Uterus (tissue), 4 donors: ENCODE results near the gene FMN2. TPM values are rescaled to one million over a fixed set of nuclear protein-coding genes. Genes with fewer than 3 reads are reported as not detected.

Source experiments
- DNase-seq, 2 donors: peaks; one replicate each; pipeline ENCODE4 v3.0.0-alpha.2; 2019 to 2020
- H3K27ac ChIP-seq, 2 donors: fragments of 200-600 bp; sonication (generic); 1 replicate in 1 of 2; 2 replicates in 1 of 2; pipeline ENCODE4 v1.5.1; 2016 to 2018
- H3K27me3 ChIP-seq, 2 donors: fragments of 200-600 bp; sonication (generic); one replicate each; pipeline ENCODE4 v1.5.1; 2018 to 2019; ENCODE audit warnings: control low read depth in 1 of 2
- H3K36me3 ChIP-seq, 2 donors: fragments of 200-600 bp; sonication (generic); one replicate each; pipeline ENCODE4 v1.5.1; 2019; ENCODE audit warnings: control low read depth in 1 of 2
- H3K4me1 ChIP-seq, 2 donors: fragments of 200-600 bp; sonication (generic); one replicate each; pipeline ENCODE4 v1.5.1; 2018 to 2019; ENCODE audit warnings: control low read depth in 1 of 2
- H3K4me3 ChIP-seq, 2 donors: fragments of 200-600 bp; sonication (generic); 1 replicate in 1 of 2; 2 replicates in 1 of 2; pipeline ENCODE4 v1.5.1; 2018 to 2019; ENCODE audit warnings: mild to moderate bottlenecking in 1 of 2
- H3K9me3 ChIP-seq, 2 donors: fragments of 200-600 bp; sonication (generic); one replicate each; pipeline ENCODE4 v1.5.1; 2019; ENCODE audit warnings: control low read depth in 1 of 2
- POLR2A ChIP-seq, 2 donors: fragments of 450-650 bp; IDR thresholded peaks; one replicate each; pipeline ENCODE4 v1.6.1; 2016; ENCODE audit warnings: antibody characterized with exemption in 2 of 2, mild to moderate bottlenecking in 1 of 2, moderate library complexity in 1 of 2
- intact Hi-C: fragments of 100-400 bp; cut with DNase I; formaldehyde crosslinking; loops from one replicate; pipeline ENCODE4 v1.15.1; 2023; ENCODE audit warnings: low total_unique reads
- total RNA-seq, 4 donors: library from RNA; depleted of rRNA in 3 of 4; stranded (reverse); fragments of >200 nt in 3 of 4; gene quantifications; one replicate each; pipeline versions ENCODE4 v1.1.0 to v1.2.4, GENCODE V29; 2014 to 2023
- TF ChIP-seq, protein P1 (sequence below), 4 experiments: fragments of 200-600 bp in 2 of 4; fragments of 450-650 bp in 2 of 4; sonication (generic) in 2 of 4; IDR thresholded peaks; one replicate each; pipeline ENCODE4 v1.5.1; 2016 to 2019; ENCODE audit warnings: antibody characterized with exemption in 4 of 4, mild to moderate bottlenecking in 2 of 4, moderate library complexity in 1 of 4
- donor health status: DM: yes; HTN: yes; CAD: no.

FMN2 gene
- total RNA-seq, 4 donors from 2014 or later, result 1.0 to 6.5 (median 2.3) TPM; not detected in 1

DNA sequence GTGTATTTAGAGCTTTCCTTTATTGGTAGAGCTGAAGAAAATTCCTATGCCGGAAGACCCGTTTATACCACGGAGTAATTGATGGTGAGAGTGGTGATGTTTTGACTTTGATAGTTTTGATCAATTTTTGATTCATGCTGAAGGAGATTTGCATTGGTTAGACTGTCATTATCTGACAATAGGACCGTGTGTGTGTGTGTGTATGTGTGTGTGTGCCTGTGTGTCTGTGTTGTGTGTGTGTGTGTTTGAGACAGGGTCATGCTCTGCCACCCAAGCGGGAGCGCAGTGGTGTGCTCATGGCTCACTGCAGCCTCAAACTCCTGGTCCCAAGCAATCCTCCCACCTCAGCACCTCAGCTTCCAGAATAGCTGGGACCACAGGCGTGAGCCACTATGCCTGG, 9.6 kb downstream of the FMN2 start:
- intact Hi-C loops, result no loop called here
- no peak for TF ChIP-seq POLR2A (IDR thresholded peaks at IDR 0.05)
- TF ChIP-seq, protein P1, sequence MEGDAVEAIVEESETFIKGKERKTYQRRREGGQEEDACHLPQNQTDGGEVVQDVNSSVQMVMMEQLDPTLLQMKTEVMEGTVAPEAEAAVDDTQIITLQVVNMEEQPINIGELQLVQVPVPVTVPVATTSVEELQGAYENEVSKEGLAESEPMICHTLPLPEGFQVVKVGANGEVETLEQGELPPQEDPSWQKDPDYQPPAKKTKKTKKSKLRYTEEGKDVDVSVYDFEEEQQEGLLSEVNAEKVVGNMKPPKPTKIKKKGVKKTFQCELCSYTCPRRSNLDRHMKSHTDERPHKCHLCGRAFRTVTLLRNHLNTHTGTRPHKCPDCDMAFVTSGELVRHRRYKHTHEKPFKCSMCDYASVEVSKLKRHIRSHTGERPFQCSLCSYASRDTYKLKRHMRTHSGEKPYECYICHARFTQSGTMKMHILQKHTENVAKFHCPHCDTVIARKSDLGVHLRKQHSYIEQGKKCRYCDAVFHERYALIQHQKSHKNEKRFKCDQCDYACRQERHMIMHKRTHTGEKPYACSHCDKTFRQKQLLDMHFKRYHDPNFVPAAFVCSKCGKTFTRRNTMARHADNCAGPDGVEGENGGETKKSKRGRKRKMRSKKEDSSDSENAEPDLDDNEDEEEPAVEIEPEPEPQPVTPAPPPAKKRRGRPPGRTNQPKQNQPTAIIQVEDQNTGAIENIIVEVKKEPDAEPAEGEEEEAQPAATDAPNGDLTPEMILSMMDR (IDR thresholded peaks at IDR 0.05), result no peak
- no peaks in the 10 kb centered on the region for H3K36me3 ChIP-seq
- H3K27me3 ChIP-seq, result no peaks in the 10 kb centered on the region
- H3K27ac ChIP-seq, result no peak overlapping the region
- H3K4me1 ChIP-seq, result no peaks in the 10 kb centered on the region
- H3K4me3 ChIP-seq, result no peak overlapping the region
- DNase-seq, result no peak
- H3K9me3 ChIP-seq, result no peaks in the 10 kb centered on the region

DNA sequence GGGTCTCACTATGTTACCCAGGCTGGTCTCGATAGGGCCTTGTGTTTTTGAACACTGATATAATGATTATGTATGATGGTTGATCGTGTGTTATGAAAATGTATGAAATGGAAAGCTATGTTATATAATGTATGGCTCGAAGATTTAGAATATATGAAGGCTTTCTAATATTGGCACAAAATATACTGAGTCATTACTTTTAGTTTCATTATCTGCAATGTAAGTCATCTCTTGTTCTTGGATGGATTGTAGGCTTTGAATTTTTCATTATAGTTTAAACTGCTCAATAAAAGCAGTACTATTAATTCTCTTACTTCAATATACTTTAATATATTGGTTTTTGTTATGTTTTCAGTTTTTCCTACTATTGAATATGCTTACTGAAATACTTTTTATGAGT, 10.1 kb downstream of the FMN2 start:
- H3K4me1 ChIP-seq, result no peaks in the 10 kb centered on the region
- no peaks in the 10 kb centered on the region for H3K9me3 ChIP-seq
- DNase-seq, result no peak
- H3K27ac ChIP-seq, result no peak overlapping the region
- H3K4me3 ChIP-seq, result no peak overlapping the region
- intact Hi-C loops, result no loop called here
- no peak for TF ChIP-seq POLR2A (IDR thresholded peaks at IDR 0.05)
- TF ChIP-seq, protein P1 (IDR thresholded peaks at IDR 0.05), result no peak
- no peaks in the 10 kb centered on the region for H3K27me3 ChIP-seq
- H3K36me3 ChIP-seq, result no peaks in the 10 kb centered on the region

DNA sequence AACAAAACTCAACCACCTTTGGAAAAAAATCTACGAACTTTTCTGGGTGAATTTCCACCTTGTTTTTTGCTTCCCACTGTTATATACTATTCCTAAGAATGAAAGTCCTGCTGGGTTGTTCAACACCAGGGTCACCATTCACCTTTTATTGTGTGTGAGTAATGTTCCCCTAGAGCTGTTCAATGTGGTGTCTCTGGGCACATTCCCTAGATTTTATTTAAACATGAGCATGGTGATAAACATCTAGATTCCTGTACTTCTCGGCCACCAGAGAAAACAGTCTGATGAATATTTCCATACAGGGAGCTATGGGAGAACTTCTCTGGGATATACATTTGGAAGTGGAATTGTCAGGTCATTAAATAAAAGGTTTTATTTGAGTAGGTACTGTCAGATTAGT, 13.0 kb downstream of the FMN2 start:
- no peak for TF ChIP-seq POLR2A (IDR thresholded peaks at IDR 0.05)
- TF ChIP-seq, protein P1 (IDR thresholded peaks at IDR 0.05), result no peak
- no peak overlapping the region for H3K4me3 ChIP-seq
- H3K27ac ChIP-seq, result no peak overlapping the region
- no peaks in the 10 kb centered on the region for H3K27me3 ChIP-seq
- no peak for DNase-seq
- no peaks in the 10 kb centered on the region for H3K36me3 ChIP-seq
- H3K4me1 ChIP-seq, result no peaks in the 10 kb centered on the region
- H3K9me3 ChIP-seq, result no peaks in the 10 kb centered on the region
- intact Hi-C loops, result no loop called here

DNA sequence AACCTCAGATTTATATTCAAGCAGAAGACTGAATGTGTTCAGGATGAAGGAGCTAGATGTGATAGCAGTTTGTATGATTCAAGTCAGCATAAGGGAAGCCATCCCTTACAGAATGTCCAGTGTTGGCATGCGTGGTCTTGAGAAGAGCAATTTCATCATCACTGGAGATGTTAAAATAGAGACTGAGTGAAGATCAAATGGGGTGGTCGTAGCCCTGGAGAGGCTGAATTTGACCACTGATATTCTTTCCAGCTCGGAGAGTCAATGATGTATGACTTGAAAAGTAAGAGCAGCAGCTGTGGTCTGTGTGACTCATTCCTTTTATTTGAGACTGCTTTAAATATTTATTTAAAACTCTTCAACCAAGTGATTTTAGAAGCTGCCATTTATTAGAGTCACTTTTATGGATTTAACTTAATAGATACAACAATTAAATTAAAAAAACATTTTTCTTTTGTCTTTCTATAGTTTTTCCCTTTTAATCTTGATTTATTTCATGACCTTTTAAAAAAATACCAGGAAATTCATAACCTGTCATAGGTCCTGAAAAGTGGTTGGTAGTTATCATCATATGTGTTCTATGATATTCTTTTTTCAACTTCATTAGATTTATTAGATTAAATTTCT, 15.5 kb downstream of the FMN2 start:
- Histone ChIP-seq H3K36me3 (no peaks in the 10 kb centered on the region), H3K27me3 (no peaks in the 10 kb centered on the region), H3K4me3 (no peak overlapping the region), H3K4me1 (no peaks in the 10 kb centered on the region), H3K9me3 (no peaks in the 10 kb centered on the region), H3K27ac (no peak overlapping the region)
- intact Hi-C loops, result no loop called here
- no peak for DNase-seq
- TF ChIP-seq, protein P1 (IDR thresholded peaks at IDR 0.05), result no peak
- TF ChIP-seq POLR2A (IDR thresholded peaks at IDR 0.05), result no peak

DNA sequence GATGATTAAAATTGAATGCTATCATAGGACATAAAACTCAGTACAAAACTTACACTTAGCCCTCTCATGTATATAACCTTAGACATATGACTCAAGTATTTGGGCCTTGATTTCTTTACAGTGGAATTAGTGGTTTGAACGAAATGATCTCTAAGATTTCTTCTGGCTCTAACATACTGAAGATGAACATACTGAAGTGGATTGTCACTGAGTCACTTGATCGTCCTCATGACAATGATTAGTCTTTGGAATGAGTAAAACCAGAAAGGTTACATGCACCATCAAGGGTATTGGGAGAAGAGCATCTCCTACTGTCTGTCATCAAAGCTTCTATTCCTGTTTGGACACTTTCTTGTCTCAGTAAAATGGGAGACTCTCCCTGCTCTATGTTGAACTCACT, 17.4 kb downstream of the FMN2 start:
- TF ChIP-seq POLR2A (IDR thresholded peaks at IDR 0.05), result no peak
- TF ChIP-seq, protein P1 (IDR thresholded peaks at IDR 0.05), result no peak
- DNase-seq, result no peak
- H3K9me3 ChIP-seq, result no peaks in the 10 kb centered on the region
- no peaks in the 10 kb centered on the region for H3K36me3 ChIP-seq
- H3K4me3 ChIP-seq, result no peak overlapping the region
- no peaks in the 10 kb centered on the region for H3K4me1 ChIP-seq
- no peaks in the 10 kb centered on the region for H3K27me3 ChIP-seq
- no peak overlapping the region for H3K27ac ChIP-seq
- intact Hi-C loops, result no loop called here
